ENCODE results near the gene PPA1. TPM values are rescaled to one million over a fixed set of nuclear protein-coding genes. Genes with fewer than 3 reads are reported as not detected.

Gene PPA1
- total and polyA plus RNA-seq, 2 experiments from 2014 or later, result 105 to 110 TPM

DNA sequence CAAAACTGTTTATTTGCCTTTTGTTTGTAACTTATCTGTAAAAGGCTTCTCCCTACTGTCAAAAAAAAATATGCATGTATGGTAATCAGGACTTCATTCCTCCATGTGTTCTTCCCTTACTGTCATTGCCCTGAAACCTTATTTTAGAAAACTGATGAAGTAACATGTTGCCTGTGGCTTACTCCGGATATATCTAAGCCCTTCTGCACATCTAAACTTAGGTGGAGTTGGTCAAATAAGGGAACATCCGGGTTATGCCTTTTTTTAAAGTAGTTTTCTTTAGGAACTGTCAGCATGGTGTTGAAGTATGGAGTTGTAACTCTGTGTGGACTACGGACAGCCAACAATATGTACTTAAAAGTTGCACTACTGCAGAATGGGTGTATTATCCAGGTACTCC lies 69.1 kb downstream of the PPA1 start:
- WGBS, 2 experiments (ENCODE audit: low coverage in 1 of 2, low lambda C conversion rate in 2 of 2, missing lambda C conversion rate in 2 of 2), result 51% methylated on average over 3 of the region's 3 CpGs
- TF ChIP-seq EZH2 (IDR thresholded peaks at IDR 0.05; ENCODE audit: insufficient read depth, poor library complexity, severe bottlenecking) (no peak), EZH2phosphoT487 (IDR thresholded peaks at IDR 0.05; ENCODE audit: insufficient read depth, low read depth) (no peak)
- in situ Hi-C loops (cut with MboI), result no loop called here
- Histone ChIP-seq H3F3A (ENCODE audit: insufficient read depth) (peaks cover 47% of the 10 kb centered on the region; the same call in 1 of the 2 replicates), H3K4me2 (ENCODE audit: unreplicated experiment) (no peak overlapping the region), H3K4me3 (no peak overlapping the region), H3K9me3 (ENCODE audit: low read depth) (no peaks in the 10 kb centered on the region), H3K9ac (no peak overlapping the region), H3K27me3 (replicated peaks; ENCODE audit: insufficient read depth) (no peaks in the 10 kb centered on the region), H3K9me2 (ENCODE audit: insufficient read depth) (no peaks in the 10 kb centered on the region), H3K4me1 (ENCODE audit: insufficient read depth) (peaks cover 49% of the 10 kb centered on the region), H3K36me3 (ENCODE audit: low read depth) (peaks cover 54% of the 10 kb centered on the region), H4K20me1 (ENCODE audit: insufficient read depth) (peaks cover 47% of the 10 kb centered on the region), H3K27ac (no peak overlapping the region), H2AFZ (no peak overlapping the region), H3K79me2 (ENCODE audit: insufficient read depth) (peaks cover 99% of the 10 kb centered on the region)
- no peak for DNase-seq

DNA sequence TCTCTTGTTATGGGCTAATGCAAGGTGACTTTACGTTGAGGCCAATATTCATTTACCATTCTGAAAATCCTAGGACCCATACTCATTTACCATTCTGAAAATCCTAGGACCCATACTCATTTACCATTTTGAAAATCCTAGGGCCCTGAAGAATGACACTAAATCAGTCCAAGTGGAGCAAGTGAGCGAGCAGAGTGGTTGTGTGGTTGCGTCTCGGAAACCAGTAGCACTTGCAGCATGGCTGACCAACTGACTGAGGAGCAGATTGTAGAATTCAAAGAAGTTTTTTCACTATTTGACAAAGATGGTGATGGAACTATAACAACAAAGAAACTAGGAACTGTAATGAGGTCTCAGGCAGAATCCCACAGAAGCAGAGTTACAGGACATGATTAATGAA lies 69.8 kb downstream of the PPA1 start:
- Histone ChIP-seq H3K27me3 (replicated peaks; ENCODE audit: insufficient read depth) (no peaks in the 10 kb centered on the region), H3K4me1 (ENCODE audit: insufficient read depth) (peaks cover 50% of the 10 kb centered on the region), H2AFZ (no peak overlapping the region), H3F3A (ENCODE audit: insufficient read depth) (peaks cover 50% of the 10 kb centered on the region; the same call in 1 of the 2 replicates), H3K27ac (no peak overlapping the region), H3K9ac (no peak overlapping the region), H3K4me2 (ENCODE audit: unreplicated experiment) (no peak overlapping the region), H3K9me2 (ENCODE audit: insufficient read depth) (no peaks in the 10 kb centered on the region), H3K79me2 (ENCODE audit: insufficient read depth) (peaks cover 99% of the 10 kb centered on the region), H4K20me1 (ENCODE audit: insufficient read depth) (peaks cover 47% of the 10 kb centered on the region), H3K4me3 (no peak overlapping the region), H3K36me3 (ENCODE audit: low read depth) (peaks cover 59% of the 10 kb centered on the region), H3K9me3 (ENCODE audit: low read depth) (no peaks in the 10 kb centered on the region)
- no peak for DNase-seq
- in situ Hi-C loops (cut with MboI), result no loop called here
- WGBS, 2 experiments (ENCODE audit: low coverage in 1 of 2, low lambda C conversion rate in 2 of 2, missing lambda C conversion rate in 2 of 2), result 93 to 94% methylated on average over 4 of the region's 4 CpGs
- TF ChIP-seq EZH2 (IDR thresholded peaks at IDR 0.05; ENCODE audit: insufficient read depth, poor library complexity, severe bottlenecking) (no peak), EZH2phosphoT487 (IDR thresholded peaks at IDR 0.05; ENCODE audit: insufficient read depth, low read depth) (no peak)

DNA sequence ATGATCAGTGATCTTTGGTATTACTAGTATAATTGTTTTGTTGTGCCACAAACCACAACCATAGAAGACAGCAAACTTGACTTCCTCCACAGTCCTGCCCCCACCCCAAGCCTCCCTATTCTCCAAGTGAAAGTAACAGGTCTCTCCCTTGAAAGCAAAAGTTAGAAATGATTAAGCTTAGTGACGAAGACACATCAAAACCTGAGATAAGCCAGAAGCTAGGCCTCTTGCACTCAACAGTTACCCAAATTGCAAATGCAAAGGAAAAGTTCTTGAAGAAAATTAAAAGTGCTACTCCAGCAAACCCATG lies 70.4 kb downstream of the PPA1 start:
- no peak overlapping the region for H3K9ac ChIP-seq
- H3F3A ChIP-seq (ENCODE audit: insufficient read depth), result peaks cover 50% of the 10 kb centered on the region; the same call in 1 of the 2 replicates
- WGBS, 2 experiments (ENCODE audit: low coverage in 1 of 2, low lambda C conversion rate in 2 of 2, missing lambda C conversion rate in 2 of 2), result 86 to 94% methylated on average over 1 of the region's 1 CpG
- TF ChIP-seq EZH2phosphoT487 (IDR thresholded peaks at IDR 0.05; ENCODE audit: insufficient read depth, low read depth), result no peak
- TF ChIP-seq EZH2 (IDR thresholded peaks at IDR 0.05; ENCODE audit: insufficient read depth, poor library complexity, severe bottlenecking), result no peak
- H3K79me2 ChIP-seq (ENCODE audit: insufficient read depth), result peaks cover 99% of the 10 kb centered on the region
- peak overlapping the region; percentile 16; the same call in 1 of the 2 replicates for H3K4me3 ChIP-seq
- in situ Hi-C loops (cut with MboI), result no loop called here
- peak overlapping the region; percentile 11 for H3K4me2 ChIP-seq (ENCODE audit: unreplicated experiment)
- peaks cover 59% of the 10 kb centered on the region for H3K36me3 ChIP-seq (ENCODE audit: low read depth)
- peaks cover 50% of the 10 kb centered on the region for H3K4me1 ChIP-seq (ENCODE audit: insufficient read depth)
- H3K9me2 ChIP-seq (ENCODE audit: insufficient read depth), result no peaks in the 10 kb centered on the region
- no peak overlapping the region for H2AFZ ChIP-seq
- no peaks in the 10 kb centered on the region for H3K27me3 ChIP-seq (replicated peaks; ENCODE audit: insufficient read depth)
- H3K9me3 ChIP-seq (ENCODE audit: low read depth), result no peaks in the 10 kb centered on the region
- H3K27ac ChIP-seq, result no peak overlapping the region
- H4K20me1 ChIP-seq (ENCODE audit: insufficient read depth), result peaks cover 47% of the 10 kb centered on the region
- DNase-seq, result no peak

DNA sequence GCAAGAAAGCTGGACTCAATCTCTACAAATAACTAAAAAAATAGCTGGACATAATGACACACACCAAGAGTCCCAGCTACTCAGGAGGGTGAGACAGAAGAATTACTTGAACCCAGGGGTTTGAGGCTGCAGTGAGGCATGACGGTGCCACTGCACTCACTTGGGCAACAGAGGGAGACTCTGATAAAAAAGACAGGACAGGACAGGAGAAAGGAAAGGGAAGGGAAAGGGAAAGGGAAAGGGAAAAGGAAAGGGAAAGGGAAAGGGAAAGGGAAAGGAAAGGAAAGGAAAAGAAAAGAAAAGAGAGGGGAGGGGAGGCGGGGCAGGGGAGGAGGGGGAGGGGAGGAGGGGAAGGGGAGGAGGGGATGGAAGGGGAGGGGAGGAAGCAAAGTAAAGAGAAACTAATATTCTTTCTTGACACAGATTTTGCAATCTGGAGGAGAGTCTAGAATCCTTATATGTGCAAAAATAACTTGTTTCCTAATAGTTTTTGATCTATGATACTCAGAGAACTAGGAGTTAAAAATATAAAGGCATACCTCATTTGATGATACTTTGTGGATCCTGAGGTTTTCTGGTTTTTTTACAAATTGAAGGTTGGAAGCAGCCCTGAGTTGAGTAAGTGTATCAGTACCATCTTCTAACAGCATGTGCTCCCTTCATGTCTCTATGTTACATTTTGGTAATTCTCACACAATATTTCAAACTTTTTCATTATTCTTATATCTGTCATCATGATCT lies 70.9 kb downstream of the PPA1 start:
- WGBS, 2 experiments (ENCODE audit: low coverage in 1 of 2, low lambda C conversion rate in 2 of 2, missing lambda C conversion rate in 2 of 2), result 98 to 100% methylated on average over 1 to 2 of the region's 2 CpGs
- no peaks in the 10 kb centered on the region for H3K27me3 ChIP-seq (replicated peaks; ENCODE audit: insufficient read depth)
- H3K4me1 ChIP-seq (ENCODE audit: insufficient read depth), result peaks cover 50% of the 10 kb centered on the region
- peaks cover 45% of the 10 kb centered on the region for H4K20me1 ChIP-seq (ENCODE audit: insufficient read depth)
- no peak for TF ChIP-seq EZH2 (IDR thresholded peaks at IDR 0.05; ENCODE audit: insufficient read depth, poor library complexity, severe bottlenecking)
- TF ChIP-seq EZH2phosphoT487 (IDR thresholded peaks at IDR 0.05; ENCODE audit: insufficient read depth, low read depth), result no peak
- H3K4me3 ChIP-seq, result peak overlapping the region; percentile 16; the same call in 1 of the 2 replicates
- no peaks in the 10 kb centered on the region for H3K9me2 ChIP-seq (ENCODE audit: insufficient read depth)
- H3F3A ChIP-seq (ENCODE audit: insufficient read depth), result peaks cover 53% of the 10 kb centered on the region; the same call in 1 of the 2 replicates
- H3K27ac ChIP-seq, result no peak overlapping the region
- H3K4me2 ChIP-seq (ENCODE audit: unreplicated experiment), result peak overlapping the region; percentile 11
- peaks cover 99% of the 10 kb centered on the region for H3K79me2 ChIP-seq (ENCODE audit: insufficient read depth)
- no peak overlapping the region for H2AFZ ChIP-seq
- H3K9ac ChIP-seq, result no peak overlapping the region
- in situ Hi-C loops (cut with MboI), result no loop called here
- peak; percentile 24 for DNase-seq
- no peaks in the 10 kb centered on the region for H3K9me3 ChIP-seq (ENCODE audit: low read depth)
- H3K36me3 ChIP-seq (ENCODE audit: low read depth), result peaks cover 61% of the 10 kb centered on the region

All from GM23248 (cell line).